CD4-positive, CD25-positive, alpha-beta regulatory T cell (primary cell): ENCODE results near the gene RLN3. TPM values are rescaled to one million over a fixed set of nuclear protein-coding genes. Genes with fewer than 3 reads are reported as not detected.
A peak's percentile ranks its signal among the peaks of the same experiment; 100 is the strongest.
"Not testable (repeated sequence)": the region's sequence is repeated elsewhere in the genome, so short reads cannot be mapped to it uniquely, and the experiment has no call there.

Experiments
- ATAC-seq, 2 donors: fragments of 150-1000 bp; cut with Tn5 transposase; one replicate each; pipeline ENCODE4 v1.10.0; 2021; ENCODE audit warnings: low read depth in 2 of 2, moderate number of reproducible peaks in 2 of 2, moderate library complexity in 1 of 2
- DNase-seq, 3 donors: peaks; one replicate each; pipeline versions ENCODE4 v3.0.0 to v3.0.0-alpha.2; 2012 to 2022; ENCODE audit warnings: mixed read lengths in 1 of 3
- H3K27ac ChIP-seq: one replicate; pipeline ENCODE4 v1.7.0; 2013; ENCODE audit warnings: mild to moderate bottlenecking, low read length; ENCODE audit not compliant: insufficient read depth, poor library complexity, severe bottlenecking
- H3K27me3 ChIP-seq: one replicate; pipeline ENCODE4 v1.7.0; 2013; ENCODE audit warnings: low read length; ENCODE audit not compliant: control insufficient read depth, insufficient read depth
- H3K36me3 ChIP-seq: one replicate; pipeline ENCODE4 v1.7.0; 2013; ENCODE audit warnings: mild to moderate bottlenecking, low read length, moderate library complexity; ENCODE audit not compliant: control insufficient read depth, insufficient read depth
- H3K4me1 ChIP-seq: 2 replicates; pipeline ENCODE4 v1.7.0; 2013; ENCODE audit warnings: mild to moderate bottlenecking, low read length; ENCODE audit not compliant: insufficient read depth, control insufficient read depth, poor library complexity, severe bottlenecking
- H3K4me3 ChIP-seq: one replicate; pipeline ENCODE4 v1.7.0; 2013; ENCODE audit warnings: low read depth, mild to moderate bottlenecking, low read length, moderate library complexity
- H3K9me3 ChIP-seq, 2 experiments: 1 replicate in 1 of 2; 2 replicates in 1 of 2; pipeline ENCODE4 v1.7.0; 2013; ENCODE audit warnings: low read length in 2 of 2, mild to moderate bottlenecking in 1 of 2, moderate library complexity in 1 of 2; ENCODE audit not compliant: control insufficient read depth in 2 of 2
- H3K27ac Mint-ChIP-seq, 3 donors: one replicate each; pipeline ENCODE4 v1.8.0; 2020 to 2022; ENCODE audit warnings: mild to moderate bottlenecking in 3 of 3, mixed read lengths in 3 of 3, moderate library complexity in 2 of 3
- H3K27me3 Mint-ChIP-seq: one replicate; pipeline ENCODE4 v1.8.0; 2022; ENCODE audit warnings: mild to moderate bottlenecking, mixed read lengths
- H3K36me3 Mint-ChIP-seq: one replicate; pipeline ENCODE4 v1.8.0; 2020; ENCODE audit warnings: mixed read lengths
- H3K4me1 Mint-ChIP-seq, 4 donors: one replicate each; pipeline ENCODE4 v1.8.0; 2020 to 2022; ENCODE audit warnings: mixed read lengths in 4 of 4, mild to moderate bottlenecking in 1 of 4
- H3K4me3 Mint-ChIP-seq, 4 donors: one replicate each; pipeline ENCODE4 v1.8.0; 2020 to 2022; ENCODE audit warnings: mild to moderate bottlenecking in 4 of 4, mixed read lengths in 4 of 4, moderate library complexity in 3 of 4
- H3K9me3 Mint-ChIP-seq, 7 donors: one replicate each; pipeline ENCODE4 v1.8.0; 2020 to 2022; ENCODE audit warnings: mixed read lengths in 7 of 7, mild to moderate bottlenecking in 3 of 7, moderate library complexity in 2 of 7
- polyA plus RNA-seq, 4 donors: library from polyadenylated mRNA; unstranded; fragments of 300-500 nt; fragmentation: Illumina TruSeq; gene quantifications; one replicate each; pipeline ENCODE4 v1.2.3, GENCODE V29; 2021
- total RNA-seq: library from RNA; stranded (reverse); gene quantifications from one replicate; pipeline ENCODE4 v1.2.3, GENCODE V29; 2022

Gene RLN3
- total and polyA plus RNA-seq, 5 donors from 2014 or later = 0.55 TPM; not detected in 4

- Mint-ChIP-seq H3K27me3 (no peaks in the 10 kb centered on the region), H3K4me1 (peaks cover 4 to 41% (median 23%) of the 10 kb centered on the region in 4 donors), H3K36me3 (peaks cover 5% of the 10 kb centered on the region), H3K4me3 (peak overlapping the region; percentile 88 to 99 (median 96)), H3K27ac (peak overlapping the region; percentile 81 to 97 (median 90)), H3K9me3 (peaks cover 0 to 2% (median 0%) of the 10 kb centered on the region in 7 donors)
- ATAC-seq = no peak
- peak overlapping the region; percentile 41 for H3K4me3 ChIP-seq
- H3K36me3 ChIP-seq = peaks cover 8% of the 10 kb centered on the region
- no peaks in the 10 kb centered on the region for H3K27me3 ChIP-seq
- peaks cover 42% of the 10 kb centered on the region for H3K4me1 ChIP-seq
- no peaks in the 10 kb centered on the region for H3K9me3 ChIP-seq
- H3K27ac ChIP-seq = peak overlapping the region; percentile 96
- peak in 1 of 3 donors; percentile 68 for DNase-seq
These were observed 3.2 kb downstream of the RLN3 start for GRCh38 chr19:14030997-14031718.

GRCh38 chr19:14031719-14032480 lies 4.0 kb downstream of the RLN3 start, which contains the start of gene IL27RA:
Gene IL27RA (plus strand): TSS chr19:14031762. CDS start chr19:14031873, 111 bp downstream.
- H3K4me3 Mint-ChIP-seq = peak within 1 kb of the TSS; percentile 88 to 99 (median 96)

GRCh38 chr19:14033946-14034345 lies 6.0 kb downstream of the RLN3 start:
- ATAC-seq (no peak), DNase-seq (no peak)
- H3K27ac Mint-ChIP-seq = peak overlapping the region in 1 of 3 donors; percentile 90
- H3K4me1 Mint-ChIP-seq = peaks cover 4 to 57% (median 26%) of the 10 kb centered on the region in 4 donors
- peaks cover 0 to 2% (median 0%) of the 10 kb centered on the region in 7 donors for H3K9me3 Mint-ChIP-seq
- H3K36me3 Mint-ChIP-seq = peaks cover 15% of the 10 kb centered on the region
- no peaks in the 10 kb centered on the region for H3K27me3 Mint-ChIP-seq
- Histone ChIP-seq H3K4me3 (peak overlapping the region; percentile 18), H3K36me3 (peaks cover 25% of the 10 kb centered on the region), H3K9me3 (no peaks in the 10 kb centered on the region), H3K4me1 (peaks cover 44% of the 10 kb centered on the region), H3K27ac (no peak overlapping the region), H3K27me3 (no peaks in the 10 kb centered on the region)
- peak overlapping the region; percentile 65 to 90 (median 74) for H3K4me3 Mint-ChIP-seq

More at GRCh38 chr19:14031719-14032480, 4.0 kb downstream of the RLN3 start, which contains the start of gene IL27RA:
- H3K9me3 Mint-ChIP-seq = peaks cover 0 to 2% (median 0%) of the 10 kb centered on the region in 7 donors
- peak within 1 kb of the TSS; percentile 90 to 97 (median 90) for H3K27ac Mint-ChIP-seq
- H3K4me1 Mint-ChIP-seq = peaks cover 4 to 49% (median 24%) of the 10 kb centered on the region in 4 donors
- ATAC-seq = peak; percentile 87 to 92
- Histone ChIP-seq H3K27me3 (no peaks in the 10 kb centered on the region), H3K27ac (peak within 1 kb of the TSS; percentile 96), H3K9me3 (no peaks in the 10 kb centered on the region), H3K4me1 (peaks cover 44% of the 10 kb centered on the region), H3K36me3 (peaks cover 14% of the 10 kb centered on the region), H3K4me3 (peak within 1 kb of the TSS; percentile 77)
- DNase-seq = peak; percentile 67 to 93 (median 85)
- no peaks in the 10 kb centered on the region for H3K27me3 Mint-ChIP-seq
- H3K36me3 Mint-ChIP-seq = peaks cover 7% of the 10 kb centered on the region

DNA sequence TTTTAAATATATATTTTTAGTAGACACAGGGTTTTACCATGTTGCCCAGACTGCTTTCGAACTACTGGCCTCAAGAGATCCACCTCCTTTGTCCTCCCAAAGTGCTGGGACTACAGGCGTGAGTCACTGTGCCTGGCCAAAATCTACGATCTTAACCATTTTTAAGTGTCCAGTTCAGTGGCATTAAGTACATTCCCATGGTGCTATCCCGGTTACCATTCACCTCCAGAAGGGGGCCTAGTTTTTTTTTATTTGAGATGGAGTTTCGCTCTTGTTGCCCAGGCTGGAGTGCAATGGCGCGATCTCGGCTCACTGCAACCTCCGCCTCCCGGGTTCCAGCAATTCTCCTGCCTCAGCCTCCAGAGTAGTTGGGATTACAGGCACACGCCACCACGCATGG lies 7.2 kb downstream of the RLN3 start:
- H3K27me3 Mint-ChIP-seq = not testable (repeated sequence)
- peak overlapping the region in 2 of 4 donors; percentile 31 to 82 for H3K4me3 Mint-ChIP-seq

DNA sequence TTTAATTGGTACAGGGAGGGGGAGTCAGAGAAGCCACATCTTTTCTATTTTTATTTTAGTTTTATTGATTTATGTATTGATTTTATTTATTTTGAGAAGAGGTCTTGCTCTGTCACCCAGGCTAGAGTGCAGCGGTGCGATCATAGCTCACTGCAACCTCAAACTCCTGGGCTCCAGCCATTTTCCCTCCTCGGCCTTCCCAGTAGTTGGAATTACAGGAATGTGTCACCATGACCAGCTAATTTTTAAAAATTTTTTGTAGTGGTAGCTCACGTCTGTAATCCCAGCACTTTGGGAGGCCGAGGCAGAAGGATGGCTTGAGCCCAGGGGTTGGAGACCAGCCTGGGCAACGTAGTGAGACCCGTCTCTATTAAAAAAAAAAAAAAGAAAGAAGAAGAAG lies 7.8 kb downstream of the RLN3 start:
- Histone ChIP-seq H3K4me1 (peaks cover 40% of the 10 kb centered on the region), H3K9me3 (no peaks in the 10 kb centered on the region), H3K27me3 (no peaks in the 10 kb centered on the region), H3K36me3 (peaks cover 39% of the 10 kb centered on the region), H3K27ac (no peak overlapping the region), H3K4me3 (no peak overlapping the region)
- ATAC-seq (no peak), DNase-seq (no peak)
- H3K4me1 Mint-ChIP-seq = peaks cover 4 to 55% (median 20%) of the 10 kb centered on the region in 4 donors
- no peaks in the 10 kb centered on the region for H3K27me3 Mint-ChIP-seq
- peak overlapping the region in 2 of 4 donors; percentile 31 to 68 for H3K4me3 Mint-ChIP-seq
- no peak overlapping the region for H3K27ac Mint-ChIP-seq
- peaks cover 16% of the 10 kb centered on the region for H3K36me3 Mint-ChIP-seq
- no peaks in the 10 kb centered on the region for H3K9me3 Mint-ChIP-seq

More for the DNA sequence above, 7.2 kb downstream of the RLN3 start:
- H3K4me3 ChIP-seq, H3K27me3 ChIP-seq, H3K27ac ChIP-seq, ATAC-seq, DNase-seq, H3K9me3 ChIP-seq, H3K9me3 Mint-ChIP-seq: not testable (repeated sequence)
- Histone ChIP-seq H3K4me1 (peaks cover 44% of the 10 kb centered on the region), H3K36me3 (peaks cover 36% of the 10 kb centered on the region)
- H3K36me3 Mint-ChIP-seq = peaks cover 16% of the 10 kb centered on the region
- H3K4me1 Mint-ChIP-seq = peaks cover 4 to 61% (median 23%) of the 10 kb centered on the region in 4 donors
- H3K27ac Mint-ChIP-seq = peak overlapping the region in 1 of 3 donors; percentile 9

GRCh38 chr19:14039181-14039580 lies 11.2 kb downstream of the RLN3 start:
- Histone ChIP-seq H3K9me3 (no peaks in the 10 kb centered on the region), H3K27ac (no peak overlapping the region), H3K36me3 (peaks cover 57% of the 10 kb centered on the region), H3K4me3 (no peak overlapping the region), H3K27me3 (no peaks in the 10 kb centered on the region), H3K4me1 (peaks cover 20% of the 10 kb centered on the region)
- peaks cover 25% of the 10 kb centered on the region for H3K36me3 Mint-ChIP-seq
- DNase-seq (no peak), ATAC-seq (no peak)
- no peaks in the 10 kb centered on the region for H3K9me3 Mint-ChIP-seq
- H3K4me1 Mint-ChIP-seq = peaks cover 6 to 38% (median 14%) of the 10 kb centered on the region in 4 donors
- H3K27me3 Mint-ChIP-seq = no peaks in the 10 kb centered on the region
- H3K27ac Mint-ChIP-seq = no peak overlapping the region
- no peak overlapping the region for H3K4me3 Mint-ChIP-seq

GRCh38 chr19:14042659-14043608 lies 15.0 kb downstream of the RLN3 start:
- peak overlapping the region in 1 of 4 donors; percentile 35 for H3K4me3 Mint-ChIP-seq
- H3K27ac ChIP-seq = peak overlapping the region; percentile 37

More at GRCh38 chr19:14042659-14043608, 15.0 kb downstream of the RLN3 start:
- Mint-ChIP-seq H3K27ac (peak overlapping the region in 2 of 3 donors; percentile 87 to 89), H3K36me3 (peaks cover 18% of the 10 kb centered on the region), H3K4me1 (peaks cover 4 to 16% (median 7%) of the 10 kb centered on the region in 4 donors)
- H3K4me1 ChIP-seq, H3K9me3 Mint-ChIP-seq, H3K27me3 ChIP-seq, H3K27me3 Mint-ChIP-seq, H3K4me3 ChIP-seq, H3K9me3 ChIP-seq: not testable (repeated sequence)
- ATAC-seq = peak; percentile 37 to 39
- peak; percentile 11 to 60 (median 36) for DNase-seq
- peaks cover 58% of the 10 kb centered on the region for H3K36me3 ChIP-seq
